Chondrocyte (in vitro differentiated cells): ENCODE measurements around the gene CYP4F8. TPM values are rescaled to one million over a fixed set of nuclear protein-coding genes. Genes with fewer than 3 reads are reported as not detected.
"Not testable (repeated sequence)": the region's sequence is repeated elsewhere in the genome, so short reads cannot be mapped to it uniquely, and the experiment has no call there.

Experiments
- DNase-seq: peaks from one replicate; pipeline ENCODE4 v3.0.0; 2021; ENCODE audit warnings: mixed read lengths, low spot score
- H3K27ac Mint-ChIP-seq: one replicate; pipeline ENCODE4 v1.8.0; 2021; ENCODE audit warnings: mild to moderate bottlenecking, moderate library complexity, mixed read lengths; ENCODE audit not compliant: unreplicated experiment
- H3K27me3 Mint-ChIP-seq: 2 replicates; pipeline ENCODE4 v1.8.0; 2021; ENCODE audit warnings: low read depth, mixed read lengths
- H3K36me3 Mint-ChIP-seq: 2 replicates; pipeline ENCODE4 v1.8.0; 2021; ENCODE audit warnings: low read depth, mixed read lengths
- H3K4me1 Mint-ChIP-seq: 2 replicates; pipeline ENCODE4 v1.8.0; 2021; ENCODE audit warnings: low read depth, mild to moderate bottlenecking, mixed read lengths
- H3K4me3 Mint-ChIP-seq: one replicate; pipeline ENCODE4 v1.8.0; 2021; ENCODE audit warnings: mild to moderate bottlenecking, moderate library complexity, mixed read lengths; ENCODE audit not compliant: unreplicated experiment
- H3K9me3 Mint-ChIP-seq: 2 replicates; pipeline ENCODE4 v1.8.0; 2021; ENCODE audit warnings: low read depth, mixed read lengths
- total RNA-seq: library from RNA; stranded (reverse); gene quantifications from 3 replicates; pipeline ENCODE4 v1.2.1, GENCODE V29; 2021
- TF ChIP-seq, protein P1 (sequence below): fragments of 200-600 bp; sonication (generic); IDR thresholded peaks from 2 replicates; pipeline ENCODE4 v1.5.0; 2021; ENCODE audit warnings: antibody characterized with exemption, mild to moderate bottlenecking, moderate library complexity

CYP4F8 gene
- total RNA-seq, 1 donor from 2014 or later, result not detected

DNA sequence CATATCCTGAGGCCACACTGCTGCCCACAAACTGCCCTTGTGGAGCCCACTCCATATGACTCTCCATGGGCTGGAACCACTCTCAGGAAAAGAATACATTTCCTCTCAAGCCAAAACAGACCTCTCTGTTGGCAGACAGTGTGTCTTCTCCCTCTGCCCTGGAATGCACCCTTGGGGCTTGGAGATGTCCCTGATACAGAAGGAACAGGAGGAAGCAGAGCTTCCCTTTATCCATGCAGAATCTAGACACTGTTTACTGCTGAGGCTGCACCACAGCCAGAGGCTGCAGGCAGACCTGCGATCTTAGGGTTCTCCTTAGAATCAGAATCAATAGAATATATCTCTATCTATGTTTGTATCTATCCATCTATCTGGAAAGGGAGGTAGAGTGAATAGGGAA lies 26.8 kb upstream of the CYP4F8 start:
- Mint-ChIP-seq H3K9me3 (peaks cover 3% of the 10 kb centered on the region), H3K36me3 (no peaks in the 10 kb centered on the region), H3K4me3 (no peak overlapping the region), H3K4me1 (no peaks in the 10 kb centered on the region), H3K27ac (no peak overlapping the region), H3K27me3 (no peaks in the 10 kb centered on the region)
- TF ChIP-seq, protein P1, sequence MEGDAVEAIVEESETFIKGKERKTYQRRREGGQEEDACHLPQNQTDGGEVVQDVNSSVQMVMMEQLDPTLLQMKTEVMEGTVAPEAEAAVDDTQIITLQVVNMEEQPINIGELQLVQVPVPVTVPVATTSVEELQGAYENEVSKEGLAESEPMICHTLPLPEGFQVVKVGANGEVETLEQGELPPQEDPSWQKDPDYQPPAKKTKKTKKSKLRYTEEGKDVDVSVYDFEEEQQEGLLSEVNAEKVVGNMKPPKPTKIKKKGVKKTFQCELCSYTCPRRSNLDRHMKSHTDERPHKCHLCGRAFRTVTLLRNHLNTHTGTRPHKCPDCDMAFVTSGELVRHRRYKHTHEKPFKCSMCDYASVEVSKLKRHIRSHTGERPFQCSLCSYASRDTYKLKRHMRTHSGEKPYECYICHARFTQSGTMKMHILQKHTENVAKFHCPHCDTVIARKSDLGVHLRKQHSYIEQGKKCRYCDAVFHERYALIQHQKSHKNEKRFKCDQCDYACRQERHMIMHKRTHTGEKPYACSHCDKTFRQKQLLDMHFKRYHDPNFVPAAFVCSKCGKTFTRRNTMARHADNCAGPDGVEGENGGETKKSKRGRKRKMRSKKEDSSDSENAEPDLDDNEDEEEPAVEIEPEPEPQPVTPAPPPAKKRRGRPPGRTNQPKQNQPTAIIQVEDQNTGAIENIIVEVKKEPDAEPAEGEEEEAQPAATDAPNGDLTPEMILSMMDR, result no peak
- DNase-seq, result no peak

DNA sequence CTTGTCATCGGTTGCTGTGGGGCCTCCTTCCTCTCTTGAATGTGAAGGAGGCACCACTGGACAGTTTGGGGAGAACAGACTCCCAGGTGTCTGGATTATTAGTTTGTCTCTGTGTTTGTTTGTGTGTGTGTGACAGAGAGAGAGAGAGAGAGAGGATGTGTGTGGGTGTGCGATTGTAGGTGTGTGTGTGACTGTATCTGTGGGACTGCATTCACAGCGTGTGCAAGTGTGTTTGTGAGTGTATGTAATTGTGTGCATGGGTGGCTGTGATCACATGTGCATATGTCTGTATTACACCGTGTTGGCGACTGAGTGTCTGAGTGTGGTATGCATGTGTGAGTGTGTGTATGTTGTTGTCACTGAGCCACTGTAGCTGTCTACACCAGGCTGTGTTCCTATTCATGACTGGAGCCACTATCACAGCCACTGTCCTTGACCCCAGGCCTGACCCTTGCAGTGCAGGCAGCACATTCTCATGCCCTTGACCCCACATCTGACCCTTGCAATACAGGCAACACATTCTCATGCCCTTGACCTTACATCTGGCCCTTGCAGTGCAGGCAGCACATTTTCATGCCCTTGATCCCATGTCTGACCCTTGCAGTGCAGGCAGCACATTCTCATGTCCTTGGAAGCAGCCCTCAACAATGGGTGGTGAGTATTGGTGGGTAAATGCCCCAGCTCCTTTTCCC lies 25.1 kb upstream of the CYP4F8 start:
- Mint-ChIP-seq H3K4me1 (no peaks in the 10 kb centered on the region), H3K9me3 (peaks cover 3% of the 10 kb centered on the region), H3K27me3 (no peaks in the 10 kb centered on the region), H3K4me3 (no peak overlapping the region), H3K36me3 (no peaks in the 10 kb centered on the region), H3K27ac (no peak overlapping the region)
- TF ChIP-seq, protein P1, result no peak
- DNase-seq, result no peak

DNA sequence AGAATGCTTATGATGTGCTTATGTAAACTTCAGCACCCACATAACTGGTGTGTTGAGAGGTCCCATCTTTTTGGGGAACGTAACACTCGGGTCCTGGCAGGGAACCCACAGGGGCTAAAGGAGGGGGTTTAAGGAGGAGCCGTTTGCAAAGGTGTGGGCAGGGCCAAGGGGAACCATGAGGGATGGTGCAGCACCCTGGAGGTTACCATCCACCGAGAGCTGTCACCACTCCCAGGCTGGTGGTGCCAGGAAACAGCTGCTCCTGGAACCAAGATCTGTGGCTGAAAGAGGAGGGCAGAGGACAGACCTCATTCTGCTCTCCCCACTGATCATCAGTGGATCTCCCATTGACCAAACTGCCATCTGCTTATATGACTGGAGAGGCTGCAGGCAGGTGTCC lies 23.2 kb upstream of the CYP4F8 start:
- H3K36me3 Mint-ChIP-seq, result no peaks in the 10 kb centered on the region
- H3K27me3 Mint-ChIP-seq, result no peaks in the 10 kb centered on the region
- H3K9me3 Mint-ChIP-seq, result peaks cover 10% of the 10 kb centered on the region
- no peak overlapping the region for H3K4me3 Mint-ChIP-seq
- H3K4me1 Mint-ChIP-seq, result no peaks in the 10 kb centered on the region
- H3K27ac Mint-ChIP-seq, result no peak overlapping the region
- no peak for DNase-seq
- TF ChIP-seq, protein P1, result no peak

DNA sequence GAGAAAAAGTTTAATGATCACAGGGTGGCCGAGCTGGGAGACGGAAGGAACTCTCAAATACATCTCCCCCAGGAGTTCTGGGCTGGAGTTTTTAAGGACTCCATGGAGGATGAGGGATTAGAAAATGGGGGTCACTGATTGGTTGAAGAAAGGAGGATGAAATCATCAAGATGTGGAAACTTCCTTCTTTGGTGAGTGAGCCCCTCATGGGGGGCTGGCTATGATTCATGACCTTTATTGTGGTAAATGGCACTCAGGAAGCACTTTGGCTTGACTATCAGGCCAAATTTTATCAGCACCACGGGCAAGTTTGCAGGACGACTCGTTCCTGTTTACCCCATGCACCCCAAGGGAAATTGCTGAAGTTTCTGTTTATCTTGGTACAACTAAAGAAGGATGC lies 22.5 kb upstream of the CYP4F8 start:
- H3K27ac Mint-ChIP-seq, H3K4me1 Mint-ChIP-seq, H3K4me3 Mint-ChIP-seq, DNase-seq, H3K36me3 Mint-ChIP-seq, H3K27me3 Mint-ChIP-seq: not testable (repeated sequence)
- H3K9me3 Mint-ChIP-seq, result peaks cover 14% of the 10 kb centered on the region

DNA sequence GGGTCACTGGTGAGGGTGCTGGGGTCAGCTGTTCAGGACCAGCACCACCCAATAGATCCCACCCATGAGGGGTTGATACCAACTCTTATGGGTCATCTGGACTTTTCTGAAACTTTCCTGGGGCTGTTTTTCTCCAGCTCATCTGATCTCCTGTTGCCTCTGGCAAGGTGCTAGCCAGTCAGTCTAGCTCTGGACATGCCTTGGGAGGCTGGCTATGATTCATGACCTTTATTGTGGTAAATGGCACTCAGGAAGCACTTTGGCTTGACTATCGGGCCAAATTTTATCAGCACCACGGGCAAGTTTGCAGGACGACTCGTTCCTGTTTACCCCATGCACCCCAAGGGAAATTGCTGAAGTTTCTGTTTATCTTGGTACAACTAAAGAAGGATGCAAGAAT lies 21.3 kb upstream of the CYP4F8 start:
- not testable (repeated sequence) for H3K4me1 Mint-ChIP-seq, H3K27ac Mint-ChIP-seq, H3K4me3 Mint-ChIP-seq, DNase-seq, H3K27me3 Mint-ChIP-seq, H3K36me3 Mint-ChIP-seq
- peaks cover 14% of the 10 kb centered on the region for H3K9me3 Mint-ChIP-seq

DNA sequence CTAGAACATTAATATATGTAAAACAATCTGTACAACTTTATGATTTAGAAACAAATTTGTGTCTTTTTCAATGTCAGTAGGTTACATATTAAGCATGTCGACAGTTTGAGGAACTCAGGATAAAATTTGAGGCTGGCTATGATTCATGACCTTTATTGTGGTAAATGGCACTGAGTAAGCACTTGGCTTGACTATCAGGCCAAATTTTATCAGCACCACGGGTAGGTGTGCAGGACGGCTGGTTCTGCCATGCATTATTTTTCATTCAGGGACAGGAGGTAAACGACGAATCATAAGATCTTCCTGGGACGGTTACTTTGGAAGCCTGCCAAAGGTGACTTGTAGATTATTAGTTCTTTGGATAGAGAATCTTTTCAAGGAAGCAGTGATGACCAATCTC lies 19.9 kb upstream of the CYP4F8 start:
- Mint-ChIP-seq H3K4me1 (no peaks in the 10 kb centered on the region), H3K27me3 (no peaks in the 10 kb centered on the region), H3K36me3 (no peaks in the 10 kb centered on the region), H3K27ac (no peak overlapping the region), H3K9me3 (peaks cover 14% of the 10 kb centered on the region), H3K4me3 (no peak overlapping the region)
- DNase-seq, result no peak
- TF ChIP-seq, protein P1, result no peak

DNA sequence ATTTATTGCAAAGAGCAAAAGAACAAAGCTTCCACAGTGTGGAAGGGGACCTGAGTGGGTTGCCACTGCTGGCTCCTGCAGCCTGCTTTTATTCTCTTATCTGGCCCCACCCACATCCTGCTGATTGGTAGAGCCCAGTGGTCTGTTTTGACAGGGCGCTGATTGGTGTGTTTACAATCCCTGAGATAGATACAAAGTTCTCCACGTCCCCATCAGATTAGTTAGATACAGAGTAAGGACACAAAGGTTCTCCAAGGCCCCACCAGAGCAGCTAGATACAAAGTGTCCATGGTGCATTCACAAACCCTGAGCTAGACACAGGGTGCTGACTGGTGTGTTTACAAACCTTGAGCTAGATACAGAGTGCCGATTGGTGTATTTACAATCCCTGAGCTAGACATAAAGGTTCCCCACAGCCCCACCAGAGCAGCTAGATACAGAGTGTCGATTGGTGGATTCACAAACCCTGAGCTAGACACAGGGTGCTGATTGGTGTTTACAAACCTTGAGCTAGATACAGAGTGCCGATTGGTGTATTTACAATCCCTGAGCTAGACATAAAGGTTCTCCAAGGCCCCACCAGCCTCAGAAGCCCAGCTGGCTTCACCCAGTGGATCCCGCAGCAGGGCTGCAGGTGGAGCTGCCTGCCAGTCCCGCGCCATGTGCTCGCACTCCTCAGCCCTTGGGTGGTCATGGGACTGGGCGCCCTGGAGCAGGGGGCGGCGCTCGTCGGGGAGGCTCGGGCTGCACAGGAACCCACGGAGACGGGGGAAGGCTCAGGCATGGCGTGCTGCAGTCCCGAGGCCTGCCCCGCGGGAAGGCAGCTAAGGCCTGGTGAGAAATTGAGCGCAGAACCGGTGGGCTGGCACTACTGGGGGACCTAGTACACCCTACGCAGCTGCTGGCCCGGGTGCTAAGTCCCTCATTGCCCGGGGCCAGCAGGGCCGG lies 6.8 kb upstream of the CYP4F8 start:
- not testable (repeated sequence) for H3K9me3 Mint-ChIP-seq, DNase-seq, H3K4me1 Mint-ChIP-seq, H3K27me3 Mint-ChIP-seq, H3K27ac Mint-ChIP-seq, H3K36me3 Mint-ChIP-seq, H3K4me3 Mint-ChIP-seq
